ENCODE measurements around the gene ZBTB11. TPM values are rescaled to one million over a fixed set of nuclear protein-coding genes. Genes with fewer than 3 reads are reported as not detected.

The ZBTB11 gene
- total RNA-seq, 1 donor from 2014 or later = 17.2 TPM

DNA sequence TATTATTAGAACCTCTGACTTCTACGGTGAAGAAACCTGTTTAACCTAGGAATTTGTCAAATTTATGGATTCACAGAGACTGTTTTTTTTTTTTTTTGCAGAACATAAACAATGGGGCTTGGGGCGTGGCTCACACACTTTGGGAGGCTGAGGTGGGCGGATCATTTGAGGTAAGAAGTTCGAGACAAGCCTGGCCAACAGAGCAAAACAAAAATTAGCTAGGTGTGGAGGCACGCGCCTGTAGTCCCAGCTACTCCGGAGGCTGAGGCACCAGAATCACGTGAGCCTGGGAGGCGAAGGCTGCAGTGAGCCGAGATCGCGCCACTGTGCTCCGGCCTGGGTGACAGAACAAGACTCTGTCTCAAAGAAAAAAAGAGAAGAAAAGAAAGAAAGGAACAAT is 3.0 kb downstream of the ZBTB11 start:
- TF ChIP-seq, protein P1, sequence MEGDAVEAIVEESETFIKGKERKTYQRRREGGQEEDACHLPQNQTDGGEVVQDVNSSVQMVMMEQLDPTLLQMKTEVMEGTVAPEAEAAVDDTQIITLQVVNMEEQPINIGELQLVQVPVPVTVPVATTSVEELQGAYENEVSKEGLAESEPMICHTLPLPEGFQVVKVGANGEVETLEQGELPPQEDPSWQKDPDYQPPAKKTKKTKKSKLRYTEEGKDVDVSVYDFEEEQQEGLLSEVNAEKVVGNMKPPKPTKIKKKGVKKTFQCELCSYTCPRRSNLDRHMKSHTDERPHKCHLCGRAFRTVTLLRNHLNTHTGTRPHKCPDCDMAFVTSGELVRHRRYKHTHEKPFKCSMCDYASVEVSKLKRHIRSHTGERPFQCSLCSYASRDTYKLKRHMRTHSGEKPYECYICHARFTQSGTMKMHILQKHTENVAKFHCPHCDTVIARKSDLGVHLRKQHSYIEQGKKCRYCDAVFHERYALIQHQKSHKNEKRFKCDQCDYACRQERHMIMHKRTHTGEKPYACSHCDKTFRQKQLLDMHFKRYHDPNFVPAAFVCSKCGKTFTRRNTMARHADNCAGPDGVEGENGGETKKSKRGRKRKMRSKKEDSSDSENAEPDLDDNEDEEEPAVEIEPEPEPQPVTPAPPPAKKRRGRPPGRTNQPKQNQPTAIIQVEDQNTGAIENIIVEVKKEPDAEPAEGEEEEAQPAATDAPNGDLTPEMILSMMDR (conservative IDR thresholded peaks at IDR 0.05) = no peak
- Mint-ChIP-seq H3K27ac (ENCODE audit: unreplicated experiment) (no peak overlapping the region), H3K9me3 (no peaks in the 10 kb centered on the region), H3K4me1 (peaks cover 32% of the 10 kb centered on the region), H3K4me3 (peak overlapping the region; percentile 78), H3K36me3 (ENCODE audit: low read depth) (peaks cover 3% of the 10 kb centered on the region), H3K27me3 (ENCODE audit: low read depth) (peaks cover 3% of the 10 kb centered on the region)
- no peak for DNase-seq (ENCODE audit: low read depth, low spot score)

DNA sequence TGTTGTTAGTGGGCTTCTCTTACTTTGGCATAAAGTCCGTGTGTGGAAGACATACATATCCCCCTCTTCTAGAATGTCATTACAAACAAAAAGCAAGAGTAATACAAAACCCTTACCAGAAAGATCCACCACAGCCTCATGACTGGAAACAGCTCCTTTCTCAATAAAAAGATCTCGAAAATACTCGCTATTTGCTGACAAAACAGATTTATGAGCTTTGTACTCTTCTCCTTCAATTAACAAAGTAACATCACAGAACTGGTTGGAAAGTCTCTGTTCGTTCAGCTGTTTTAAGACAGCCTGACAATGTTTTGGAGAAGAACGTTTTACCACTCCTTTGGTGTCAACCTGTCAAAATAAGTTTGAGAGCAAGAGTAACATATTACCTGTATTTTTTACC is 5.9 kb downstream of the ZBTB11 start:
- TF ChIP-seq, protein P1 (conservative IDR thresholded peaks at IDR 0.05) = no peak
- Mint-ChIP-seq H3K27me3 (ENCODE audit: low read depth) (no peaks in the 10 kb centered on the region), H3K36me3 (ENCODE audit: low read depth) (peaks cover 7% of the 10 kb centered on the region), H3K27ac (ENCODE audit: unreplicated experiment) (no peak overlapping the region), H3K4me3 (no peak overlapping the region), H3K4me1 (peaks cover 18% of the 10 kb centered on the region), H3K9me3 (no peaks in the 10 kb centered on the region)
- no peak for DNase-seq (ENCODE audit: low read depth, low spot score)

DNA sequence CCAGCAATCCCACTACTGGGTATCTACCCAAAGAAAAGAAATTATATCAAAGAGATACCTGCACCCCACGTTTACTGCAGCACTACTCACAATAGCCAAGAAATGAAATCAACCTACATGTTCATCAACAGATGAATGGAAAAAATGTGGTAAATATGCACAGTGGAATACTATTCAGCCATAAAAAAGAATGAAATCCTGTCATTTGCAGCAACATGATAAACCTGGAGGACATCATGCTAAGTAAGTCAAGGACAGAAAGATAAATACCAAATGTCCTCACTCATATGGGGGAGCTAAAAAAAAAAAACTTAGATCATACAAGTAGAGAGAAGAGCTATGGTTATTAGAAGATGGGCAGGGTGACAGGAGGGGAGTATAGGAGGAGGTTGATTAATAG is 9.1 kb downstream of the ZBTB11 start:
- H3K4me1 Mint-ChIP-seq = no peaks in the 10 kb centered on the region
- no peak overlapping the region for H3K4me3 Mint-ChIP-seq
- DNase-seq (ENCODE audit: low read depth, low spot score) = no peak
- peaks cover 19% of the 10 kb centered on the region for H3K36me3 Mint-ChIP-seq (ENCODE audit: low read depth)
- TF ChIP-seq, protein P1 (conservative IDR thresholded peaks at IDR 0.05) = no peak
- H3K27me3 Mint-ChIP-seq (ENCODE audit: low read depth) = no peaks in the 10 kb centered on the region
- H3K9me3 Mint-ChIP-seq = no peaks in the 10 kb centered on the region
- H3K27ac Mint-ChIP-seq (ENCODE audit: unreplicated experiment) = no peak overlapping the region

DNA sequence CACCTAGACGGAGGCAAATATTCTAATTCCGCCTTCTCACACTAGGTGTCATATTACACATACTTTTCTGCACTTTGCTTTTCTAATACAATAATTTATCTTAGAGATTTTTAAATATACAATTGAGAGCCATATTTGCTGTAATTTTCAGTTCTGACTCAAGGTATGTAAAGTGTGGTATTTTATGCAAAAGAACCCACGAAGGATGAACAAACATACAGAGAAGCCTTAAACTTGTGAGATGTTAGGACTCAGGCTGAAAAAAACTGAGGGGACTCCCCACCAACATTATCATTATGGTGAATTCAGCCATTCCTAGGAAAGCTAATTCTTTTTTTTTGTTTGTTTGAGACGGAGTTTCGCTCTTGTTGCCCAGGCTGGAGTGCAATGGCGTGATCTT is 9.6 kb downstream of the ZBTB11 start:
- H3K9me3 Mint-ChIP-seq = no peaks in the 10 kb centered on the region
- TF ChIP-seq, protein P1 (conservative IDR thresholded peaks at IDR 0.05) = no peak
- peaks cover 19% of the 10 kb centered on the region for H3K36me3 Mint-ChIP-seq (ENCODE audit: low read depth)
- no peak for DNase-seq (ENCODE audit: low read depth, low spot score)
- H3K4me1 Mint-ChIP-seq = no peaks in the 10 kb centered on the region
- H3K27me3 Mint-ChIP-seq (ENCODE audit: low read depth) = no peaks in the 10 kb centered on the region
- no peak overlapping the region for H3K27ac Mint-ChIP-seq (ENCODE audit: unreplicated experiment)
- H3K4me3 Mint-ChIP-seq = no peak overlapping the region

DNA sequence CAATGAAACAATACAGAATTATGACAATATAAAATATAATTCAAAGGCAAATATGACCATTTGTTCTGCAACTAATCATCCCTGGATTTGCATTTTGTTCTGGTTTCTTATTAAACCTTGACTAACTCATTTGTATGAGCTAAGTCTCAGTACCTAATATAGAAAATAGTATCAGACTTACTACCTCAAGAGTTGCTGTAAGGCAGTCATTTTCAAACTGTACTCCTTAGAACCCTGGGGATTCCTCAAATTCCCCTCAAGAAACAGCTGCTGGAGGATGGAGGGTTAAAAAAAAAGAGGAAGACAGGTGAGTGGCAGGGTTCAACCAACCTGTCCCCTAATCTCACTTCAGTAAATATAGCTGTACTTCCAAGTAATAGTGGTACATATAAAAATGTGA is 11.1 kb downstream of the ZBTB11 start:
- no peaks in the 10 kb centered on the region for H3K9me3 Mint-ChIP-seq
- DNase-seq (ENCODE audit: low read depth, low spot score) = no peak
- H3K27ac Mint-ChIP-seq (ENCODE audit: unreplicated experiment) = no peak overlapping the region
- H3K27me3 Mint-ChIP-seq (ENCODE audit: low read depth) = no peaks in the 10 kb centered on the region
- TF ChIP-seq, protein P1 (conservative IDR thresholded peaks at IDR 0.05) = no peak
- peaks cover 15% of the 10 kb centered on the region for H3K36me3 Mint-ChIP-seq (ENCODE audit: low read depth)
- H3K4me3 Mint-ChIP-seq = no peak overlapping the region
- H3K4me1 Mint-ChIP-seq = no peaks in the 10 kb centered on the region

DNA sequence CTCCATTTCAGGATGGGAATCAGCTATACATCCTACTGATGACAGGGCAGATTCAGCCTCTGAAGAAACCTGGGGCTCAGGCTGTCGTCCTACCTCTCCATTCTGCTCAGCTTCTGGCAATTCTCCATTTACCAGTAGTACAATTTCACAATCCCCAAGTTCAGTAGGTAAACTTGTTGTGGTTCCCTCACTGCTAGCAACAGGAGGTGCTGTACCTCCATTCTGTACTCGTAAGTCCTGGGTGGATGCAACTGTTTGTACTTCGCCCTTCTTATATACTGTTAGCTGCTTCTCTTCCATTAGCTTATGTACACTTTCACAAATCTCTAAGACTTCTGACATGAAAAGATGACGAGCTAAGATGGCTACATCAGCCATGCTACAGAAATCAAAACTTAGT is 11.6 kb downstream of the ZBTB11 start:
- TF ChIP-seq, protein P1 (conservative IDR thresholded peaks at IDR 0.05) = no peak
- no peaks in the 10 kb centered on the region for H3K27me3 Mint-ChIP-seq (ENCODE audit: low read depth)
- H3K27ac Mint-ChIP-seq (ENCODE audit: unreplicated experiment) = no peak overlapping the region
- H3K9me3 Mint-ChIP-seq = no peaks in the 10 kb centered on the region
- no peak for DNase-seq (ENCODE audit: low read depth, low spot score)
- no peaks in the 10 kb centered on the region for H3K4me1 Mint-ChIP-seq
- H3K4me3 Mint-ChIP-seq = no peak overlapping the region
- H3K36me3 Mint-ChIP-seq (ENCODE audit: low read depth) = peaks cover 15% of the 10 kb centered on the region

Data from neural crest cell (in vitro differentiated cells).